GM18868 (cell line): ENCODE results near the gene TUSC2.

Source experiments
- ATAC-seq: cut with Tn5 transposase; IDR thresholded peaks from one replicate; pipeline ENCODE4 v1.9.1; 2021; ENCODE audit warnings: mild to moderate bottlenecking, moderate library complexity; ENCODE audit not compliant: unreplicated experiment

TUSC2 gene

GRCh38 chr3:50275996-50276761, 51.8 kb downstream of the TUSC2 start:
- ATAC-seq: no peak

GRCh38 chr3:50275141-50275995, 52.7 kb downstream of the TUSC2 start:
- no peak for ATAC-seq
